HG03460 (cell line): ENCODE measurements around the gene RPL29.
"Not testable (repeated sequence)": the region's sequence is repeated elsewhere in the genome, so short reads cannot be mapped to it uniquely, and the experiment has no call there.

Experiments
- ATAC-seq: cut with Tn5 transposase; IDR thresholded peaks from one replicate; pipeline ENCODE4 v1.9.1; 2021; ENCODE audit not compliant: unreplicated experiment

Gene RPL29

GRCh38 chr3:52006017-52006819, 10.5 kb upstream of the RPL29 start:
- no peak for ATAC-seq

GRCh38 chr3:52005571-52005986, 9.9 kb upstream of the RPL29 start:
- ATAC-seq = no peak

- ATAC-seq = no peak
Measured at GRCh38 chr3:52004906-52005395, 9.3 kb upstream of the RPL29 start.

- no peak for ATAC-seq
Measured at GRCh38 chr3:52004163-52004787, 8.6 kb upstream of the RPL29 start.

- no peak for ATAC-seq
Measured at GRCh38 chr3:52002748-52003147, 7.1 kb upstream of the RPL29 start.

- ATAC-seq = peak; percentile 74
Measured at GRCh38 chr3:52001443-52001974, 5.8 kb upstream of the RPL29 start.

GRCh38 chr3:51999846-52000245, 4.2 kb upstream of the RPL29 start:
- ATAC-seq = no peak

GRCh38 chr3:51998774-51999173, 3.1 kb upstream of the RPL29 start:
- ATAC-seq = no peak

GRCh38 chr3:51997935-51998596, 2.4 kb upstream of the RPL29 start:
- no peak for ATAC-seq

GRCh38 chr3:51997172-51997571, 1.5 kb upstream of the RPL29 start:
- no peak for ATAC-seq

GRCh38 chr3:51994530-51994929, 1.2 kb downstream of the RPL29 start:
- no peak for ATAC-seq

- not testable (repeated sequence) for ATAC-seq
Measured at GRCh38 chr3:51993657-51994056, 2.0 kb downstream of the RPL29 start.

- ATAC-seq = no peak
Measured at GRCh38 chr3:51992017-51992682, 3.5 kb downstream of the RPL29 start.

- ATAC-seq = not testable (repeated sequence)
Measured at GRCh38 chr3:51990501-51990971, 5.2 kb downstream of the RPL29 start.

GRCh38 chr3:51988286-51989146, 7.2 kb downstream of the RPL29 start:
- no peak for ATAC-seq

- ATAC-seq = no peak
Measured at GRCh38 chr3:51987568-51987967, 8.1 kb downstream of the RPL29 start.

GRCh38 chr3:51986010-51986947, 9.4 kb downstream of the RPL29 start:
- no peak for ATAC-seq

GRCh38 chr3:51985063-51985462, 10.6 kb downstream of the RPL29 start:
- ATAC-seq = no peak

- no peak for ATAC-seq
Measured at GRCh38 chr3:51984269-51984647, 11.4 kb downstream of the RPL29 start.
